ENCODE measurements around the gene OSTF1.

- TF ChIP-seq, protein P1, sequence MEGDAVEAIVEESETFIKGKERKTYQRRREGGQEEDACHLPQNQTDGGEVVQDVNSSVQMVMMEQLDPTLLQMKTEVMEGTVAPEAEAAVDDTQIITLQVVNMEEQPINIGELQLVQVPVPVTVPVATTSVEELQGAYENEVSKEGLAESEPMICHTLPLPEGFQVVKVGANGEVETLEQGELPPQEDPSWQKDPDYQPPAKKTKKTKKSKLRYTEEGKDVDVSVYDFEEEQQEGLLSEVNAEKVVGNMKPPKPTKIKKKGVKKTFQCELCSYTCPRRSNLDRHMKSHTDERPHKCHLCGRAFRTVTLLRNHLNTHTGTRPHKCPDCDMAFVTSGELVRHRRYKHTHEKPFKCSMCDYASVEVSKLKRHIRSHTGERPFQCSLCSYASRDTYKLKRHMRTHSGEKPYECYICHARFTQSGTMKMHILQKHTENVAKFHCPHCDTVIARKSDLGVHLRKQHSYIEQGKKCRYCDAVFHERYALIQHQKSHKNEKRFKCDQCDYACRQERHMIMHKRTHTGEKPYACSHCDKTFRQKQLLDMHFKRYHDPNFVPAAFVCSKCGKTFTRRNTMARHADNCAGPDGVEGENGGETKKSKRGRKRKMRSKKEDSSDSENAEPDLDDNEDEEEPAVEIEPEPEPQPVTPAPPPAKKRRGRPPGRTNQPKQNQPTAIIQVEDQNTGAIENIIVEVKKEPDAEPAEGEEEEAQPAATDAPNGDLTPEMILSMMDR (IDR thresholded peaks at IDR 0.05) = no peak
- no peak for TF ChIP-seq EP300 (IDR thresholded peaks at IDR 0.05)
Measured at GRCh38 chr9:75065510-75065909, 22.8 kb upstream of the OSTF1 start.

Data from esophagus muscularis mucosa (tissue), 3 donors.